ENCODE data around the gene PRSS12.

- no peak for TF ChIP-seq ZFP3 (CRISPR knock-in tag; IDR thresholded peaks at IDR 0.05)
- TF ChIP-seq ARNTL (CRISPR knock-in tag; IDR thresholded peaks at IDR 0.05; ENCODE audit: borderline replicate concordance, low read depth) = no peak
- no peak for TF ChIP-seq ZNF70 (CRISPR knock-in tag; IDR thresholded peaks at IDR 0.05)
- TF ChIP-seq CREB5 (CRISPR knock-in tag; IDR thresholded peaks at IDR 0.05; ENCODE audit: low read depth) = no peak
- TF ChIP-seq POU6F1 (CRISPR knock-in tag; IDR thresholded peaks at IDR 0.05; ENCODE audit: borderline replicate concordance, low read depth) = no peak
- no peak for TF ChIP-seq TSHZ2 (CRISPR knock-in tag; IDR thresholded peaks at IDR 0.05)
- no peak for TF ChIP-seq OSR1 (CRISPR knock-in tag; IDR thresholded peaks at IDR 0.05)
- no peak for TF ChIP-seq ZFP30 (CRISPR knock-in tag; IDR thresholded peaks at IDR 0.05)
- no peak for TF ChIP-seq TOX (CRISPR knock-in tag; IDR thresholded peaks at IDR 0.05; ENCODE audit: borderline replicate concordance)
- TF ChIP-seq ZNF8 (CRISPR knock-in tag; IDR thresholded peaks at IDR 0.05) = no peak
These were observed 664 bp downstream of the PRSS12 start for GRCh38 chr4:118351851-118352827.
